ENCODE data around the gene HIC1. TPM values are rescaled to one million over a fixed set of nuclear protein-coding genes. Genes with fewer than 3 reads are reported as not detected.

Gene HIC1
- polyA plus RNA-seq, 1 donor (not counting 4 experiments of a cell fraction or from before 2014, with no cell fraction given): 0.64 TPM

DNA sequence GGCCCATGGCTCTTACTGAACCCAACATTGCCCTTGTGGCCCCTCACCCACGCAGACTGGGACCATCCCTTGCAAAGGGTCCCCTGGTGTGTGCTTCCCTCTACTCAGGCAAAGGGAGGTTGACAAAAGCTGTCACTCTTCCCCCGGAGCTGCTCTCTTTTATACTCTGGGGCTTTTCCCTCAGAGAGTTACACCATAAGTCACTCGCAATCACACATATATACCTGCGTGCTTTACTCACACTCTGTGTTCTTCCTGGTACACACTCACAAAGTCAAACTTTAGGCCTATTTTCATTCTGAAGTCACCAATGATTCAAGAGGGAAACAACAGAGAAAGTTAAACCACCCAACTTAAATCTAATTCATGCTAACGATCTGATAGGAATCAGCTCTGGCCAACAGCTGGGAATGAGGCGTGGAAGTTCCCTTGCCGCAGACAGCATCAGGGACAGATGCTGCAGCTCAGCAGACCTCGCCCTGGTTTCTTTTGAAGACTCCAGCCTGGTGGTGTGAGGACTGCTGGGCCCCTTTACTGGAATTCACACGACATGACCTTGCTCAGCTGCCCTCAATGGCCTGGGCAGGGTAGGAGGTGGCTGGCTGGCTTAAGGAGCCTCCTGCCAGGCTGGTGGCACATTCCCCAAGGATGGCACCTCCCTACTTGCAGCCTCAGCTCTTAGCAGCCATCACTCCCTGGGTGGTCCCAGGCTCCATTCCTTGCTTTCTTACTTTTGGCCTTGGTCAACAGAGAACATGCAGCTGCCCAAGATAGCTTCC is 27.3 kb downstream of the HIC1 start:
- Histone ChIP-seq H3K36me3 (ENCODE audit: control insufficient read depth in 2 of 2, extremely low read depth in 1 of 2, insufficient read depth in 2 of 2, low read length in 2 of 2) (peaks cover 15 to 20% of the 10 kb centered on the region in 2 experiments), H3K9ac (ENCODE audit: control insufficient read depth, extremely low read depth, insufficient read depth, low read length) (no peak overlapping the region), H3K79me2 (ENCODE audit: control insufficient read depth, insufficient read depth, low read length) (no peaks in the 10 kb centered on the region), H3K4me3 (ENCODE audit: control insufficient read depth in 2 of 3, extremely low read depth in 1 of 3, insufficient read depth in 2 of 3, low read depth in 1 of 3, low read length in 3 of 3) (no peak overlapping the region), H3K4me1 (ENCODE audit: control insufficient read depth, extremely low read depth, insufficient read depth, low read length) (peaks cover 28% of the 10 kb centered on the region), H3K27me3 (ENCODE audit: control insufficient read depth, extremely low read depth, insufficient read depth, low read length) (no peaks in the 10 kb centered on the region), H3K27ac (ENCODE audit: control insufficient read depth, insufficient read depth, low read length) (peak overlapping the region; percentile 29), H3K9me1 (ENCODE audit: control insufficient read depth, extremely low read depth, insufficient read depth, low read length) (no peaks in the 10 kb centered on the region), H3K4me2 (ENCODE audit: control insufficient read depth, extremely low read depth, insufficient read depth, low read depth, low read length) (no peak overlapping the region), H2AFZ (ENCODE audit: control insufficient read depth, low read length) (no peak overlapping the region), H4K20me1 (ENCODE audit: control insufficient read depth, extremely low read depth, insufficient read depth, low read length) (no peaks in the 10 kb centered on the region), H3K9me3 (ENCODE audit: control insufficient read depth, low read depth, low read length) (no peaks in the 10 kb centered on the region)
- no peak for FAIRE-seq
- dilution Hi-C loops (cut with MboI; ENCODE audit: extremely low pct_ligation_motif_present, low sequenced_read_pairs): no loop called here
- no peak for DNase-seq (ENCODE audit: low read depth, low spot score)
- TF ChIP-seq, protein P1, sequence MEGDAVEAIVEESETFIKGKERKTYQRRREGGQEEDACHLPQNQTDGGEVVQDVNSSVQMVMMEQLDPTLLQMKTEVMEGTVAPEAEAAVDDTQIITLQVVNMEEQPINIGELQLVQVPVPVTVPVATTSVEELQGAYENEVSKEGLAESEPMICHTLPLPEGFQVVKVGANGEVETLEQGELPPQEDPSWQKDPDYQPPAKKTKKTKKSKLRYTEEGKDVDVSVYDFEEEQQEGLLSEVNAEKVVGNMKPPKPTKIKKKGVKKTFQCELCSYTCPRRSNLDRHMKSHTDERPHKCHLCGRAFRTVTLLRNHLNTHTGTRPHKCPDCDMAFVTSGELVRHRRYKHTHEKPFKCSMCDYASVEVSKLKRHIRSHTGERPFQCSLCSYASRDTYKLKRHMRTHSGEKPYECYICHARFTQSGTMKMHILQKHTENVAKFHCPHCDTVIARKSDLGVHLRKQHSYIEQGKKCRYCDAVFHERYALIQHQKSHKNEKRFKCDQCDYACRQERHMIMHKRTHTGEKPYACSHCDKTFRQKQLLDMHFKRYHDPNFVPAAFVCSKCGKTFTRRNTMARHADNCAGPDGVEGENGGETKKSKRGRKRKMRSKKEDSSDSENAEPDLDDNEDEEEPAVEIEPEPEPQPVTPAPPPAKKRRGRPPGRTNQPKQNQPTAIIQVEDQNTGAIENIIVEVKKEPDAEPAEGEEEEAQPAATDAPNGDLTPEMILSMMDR (optimal IDR thresholded peaks at IDR 0.05 in 1 of 3, IDR thresholded peaks at IDR 0.05 in 1 of 3, conservative IDR thresholded peaks at IDR 0.05 in 1 of 3; ENCODE audit: extremely low read depth in 1 of 3, insufficient read depth in 2 of 3, low read length in 3 of 3): no peak
- TF ChIP-seq EZH2 (IDR thresholded peaks at IDR 0.05; ENCODE audit: low read length): no peak

DNA sequence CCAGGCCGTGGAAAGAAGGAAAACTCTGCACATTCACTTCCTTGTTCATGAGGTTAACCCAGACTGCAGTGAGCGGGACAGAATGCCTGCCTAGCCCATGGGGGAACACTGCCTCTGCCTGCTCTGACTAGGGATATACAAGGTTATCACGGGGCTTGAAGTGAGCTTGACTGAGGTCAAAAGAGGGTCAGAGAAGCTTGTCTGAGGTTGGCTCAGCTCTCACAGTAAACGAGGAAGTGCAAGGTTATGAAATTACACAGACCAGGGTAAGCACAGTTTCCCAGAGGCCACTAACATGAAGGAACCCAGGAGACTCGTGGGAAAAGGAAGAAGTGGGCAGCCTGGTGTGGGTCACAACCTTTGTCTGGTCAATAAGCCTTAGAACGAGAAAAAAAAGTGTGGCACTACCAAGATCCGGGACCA is 28.7 kb downstream of the HIC1 start:
- dilution Hi-C loops (cut with MboI; ENCODE audit: extremely low pct_ligation_motif_present, low sequenced_read_pairs): no loop called here
- TF ChIP-seq EZH2 (IDR thresholded peaks at IDR 0.05; ENCODE audit: low read length): no peak
- TF ChIP-seq, protein P1 (optimal IDR thresholded peaks at IDR 0.05 in 1 of 3, IDR thresholded peaks at IDR 0.05 in 1 of 3, conservative IDR thresholded peaks at IDR 0.05 in 1 of 3; ENCODE audit: extremely low read depth in 1 of 3, insufficient read depth in 2 of 3, low read length in 3 of 3): no peak
- Histone ChIP-seq H3K9me3 (ENCODE audit: control insufficient read depth, low read depth, low read length) (no peaks in the 10 kb centered on the region), H3K9me1 (ENCODE audit: control insufficient read depth, extremely low read depth, insufficient read depth, low read length) (no peaks in the 10 kb centered on the region), H2AFZ (ENCODE audit: control insufficient read depth, low read length) (no peak overlapping the region), H3K36me3 (ENCODE audit: control insufficient read depth in 2 of 2, extremely low read depth in 1 of 2, insufficient read depth in 2 of 2, low read length in 2 of 2) (peaks cover 17 to 19% of the 10 kb centered on the region in 2 experiments), H3K27me3 (ENCODE audit: control insufficient read depth, extremely low read depth, insufficient read depth, low read length) (no peaks in the 10 kb centered on the region), H3K79me2 (ENCODE audit: control insufficient read depth, insufficient read depth, low read length) (no peaks in the 10 kb centered on the region), H3K9ac (ENCODE audit: control insufficient read depth, extremely low read depth, insufficient read depth, low read length) (no peak overlapping the region), H3K4me1 (ENCODE audit: control insufficient read depth, extremely low read depth, insufficient read depth, low read length) (peaks cover 28% of the 10 kb centered on the region), H4K20me1 (ENCODE audit: control insufficient read depth, extremely low read depth, insufficient read depth, low read length) (no peaks in the 10 kb centered on the region), H3K27ac (ENCODE audit: control insufficient read depth, insufficient read depth, low read length) (no peak overlapping the region), H3K4me3 (ENCODE audit: control insufficient read depth in 2 of 3, extremely low read depth in 1 of 3, insufficient read depth in 2 of 3, low read depth in 1 of 3, low read length in 3 of 3) (no peak overlapping the region), H3K4me2 (ENCODE audit: control insufficient read depth, extremely low read depth, insufficient read depth, low read depth, low read length) (no peak overlapping the region)
- no peak for DNase-seq (ENCODE audit: low read depth, low spot score)
- no peak for FAIRE-seq
